ENCODE results near the gene DNAH14. TPM values are rescaled to one million over a fixed set of nuclear protein-coding genes. Genes with fewer than 3 reads are reported as not detected.

DNAH14 gene
- total and polyA plus RNA-seq, 2 of the 13 experiments (the other 11 are each of a cell fraction or from before 2014, with no cell fraction given): 4.5 to 27.5 TPM

DNA sequence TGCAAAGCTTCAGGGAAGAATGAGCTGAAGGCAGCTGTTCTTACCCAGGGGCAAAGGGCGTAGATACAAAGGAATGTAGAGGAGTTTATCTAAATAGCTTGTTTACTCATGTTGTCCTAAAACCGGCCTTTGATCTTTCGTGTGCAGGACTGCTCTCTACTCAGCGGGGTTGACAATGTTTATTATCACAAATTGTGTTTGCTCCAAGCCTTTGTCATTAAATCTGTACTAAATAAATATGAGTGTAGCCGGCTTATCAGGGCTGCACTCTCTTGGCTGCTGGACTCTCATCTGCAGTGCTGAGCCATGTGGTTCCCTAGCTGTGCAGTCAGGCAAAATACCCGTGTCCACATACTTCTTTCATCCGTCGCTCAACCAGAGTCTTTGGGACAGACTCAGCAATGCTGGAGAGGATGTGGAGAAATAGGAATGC lies 299.4 kb downstream of the DNAH14 start (continued):
- TF ChIP-seq SOX6 (IDR thresholded peaks at IDR 0.05): no peak
- peak; percentile 99 for TF ChIP-seq SOX6 (CRISPR knock-in tag; IDR thresholded peaks at IDR 0.05)
- peak; percentile 90 for TF ChIP-seq HNF4G (IDR thresholded peaks at IDR 0.05; ENCODE audit: borderline replicate concordance, low read depth, low read length)
- TF ChIP-seq HNF4G (CRISPR knock-in tag; IDR thresholded peaks at IDR 0.05; ENCODE audit: borderline replicate concordance, low read depth): peak; percentile 82; the same call in 1 of the 2 replicates
- no peak for TF ChIP-seq TEAD2 (CRISPR knock-in tag; IDR thresholded peaks at IDR 0.05)
- no peak for TF ChIP-seq ZHX1 (CRISPR knock-in tag; IDR thresholded peaks at IDR 0.05; ENCODE audit: low read depth)
- peak; percentile 92 for TF ChIP-seq HDAC1 (CRISPR knock-in tag; IDR thresholded peaks at IDR 0.05)
- TF ChIP-seq KLF6 (CRISPR knock-in tag; IDR thresholded peaks at IDR 0.05): no peak
- TF ChIP-seq PCBP1 (IDR thresholded peaks at IDR 0.05; ENCODE audit: borderline replicate concordance, low read depth, low read length): no peak
- peak; percentile 77 for TF ChIP-seq IRF2 (CRISPR knock-in tag; IDR thresholded peaks at IDR 0.05)
- TF ChIP-seq ZNF362 (CRISPR knock-in tag; IDR thresholded peaks at IDR 0.05; ENCODE audit: borderline replicate concordance): no peak
- 0 out of 2 replicates have a peak, but pooled peaks have one; percentile 13 for TF ChIP-seq ZNF644 (CRISPR knock-in tag; IDR thresholded peaks at IDR 0.05; ENCODE audit: low read depth)
- TF ChIP-seq PATZ1 (CRISPR knock-in tag; IDR thresholded peaks at IDR 0.05): peak; percentile 10; the same call in 1 of the 2 replicates
- no peak; the same call in 1 of the 2 replicates for TF ChIP-seq TOPORS (CRISPR knock-in tag; IDR thresholded peaks at IDR 0.05)
- TF ChIP-seq RXRA (CRISPR knock-in tag; IDR thresholded peaks at IDR 0.05): peak; percentile 29; the same call in 1 of the 2 replicates
- TF ChIP-seq, protein P1, sequence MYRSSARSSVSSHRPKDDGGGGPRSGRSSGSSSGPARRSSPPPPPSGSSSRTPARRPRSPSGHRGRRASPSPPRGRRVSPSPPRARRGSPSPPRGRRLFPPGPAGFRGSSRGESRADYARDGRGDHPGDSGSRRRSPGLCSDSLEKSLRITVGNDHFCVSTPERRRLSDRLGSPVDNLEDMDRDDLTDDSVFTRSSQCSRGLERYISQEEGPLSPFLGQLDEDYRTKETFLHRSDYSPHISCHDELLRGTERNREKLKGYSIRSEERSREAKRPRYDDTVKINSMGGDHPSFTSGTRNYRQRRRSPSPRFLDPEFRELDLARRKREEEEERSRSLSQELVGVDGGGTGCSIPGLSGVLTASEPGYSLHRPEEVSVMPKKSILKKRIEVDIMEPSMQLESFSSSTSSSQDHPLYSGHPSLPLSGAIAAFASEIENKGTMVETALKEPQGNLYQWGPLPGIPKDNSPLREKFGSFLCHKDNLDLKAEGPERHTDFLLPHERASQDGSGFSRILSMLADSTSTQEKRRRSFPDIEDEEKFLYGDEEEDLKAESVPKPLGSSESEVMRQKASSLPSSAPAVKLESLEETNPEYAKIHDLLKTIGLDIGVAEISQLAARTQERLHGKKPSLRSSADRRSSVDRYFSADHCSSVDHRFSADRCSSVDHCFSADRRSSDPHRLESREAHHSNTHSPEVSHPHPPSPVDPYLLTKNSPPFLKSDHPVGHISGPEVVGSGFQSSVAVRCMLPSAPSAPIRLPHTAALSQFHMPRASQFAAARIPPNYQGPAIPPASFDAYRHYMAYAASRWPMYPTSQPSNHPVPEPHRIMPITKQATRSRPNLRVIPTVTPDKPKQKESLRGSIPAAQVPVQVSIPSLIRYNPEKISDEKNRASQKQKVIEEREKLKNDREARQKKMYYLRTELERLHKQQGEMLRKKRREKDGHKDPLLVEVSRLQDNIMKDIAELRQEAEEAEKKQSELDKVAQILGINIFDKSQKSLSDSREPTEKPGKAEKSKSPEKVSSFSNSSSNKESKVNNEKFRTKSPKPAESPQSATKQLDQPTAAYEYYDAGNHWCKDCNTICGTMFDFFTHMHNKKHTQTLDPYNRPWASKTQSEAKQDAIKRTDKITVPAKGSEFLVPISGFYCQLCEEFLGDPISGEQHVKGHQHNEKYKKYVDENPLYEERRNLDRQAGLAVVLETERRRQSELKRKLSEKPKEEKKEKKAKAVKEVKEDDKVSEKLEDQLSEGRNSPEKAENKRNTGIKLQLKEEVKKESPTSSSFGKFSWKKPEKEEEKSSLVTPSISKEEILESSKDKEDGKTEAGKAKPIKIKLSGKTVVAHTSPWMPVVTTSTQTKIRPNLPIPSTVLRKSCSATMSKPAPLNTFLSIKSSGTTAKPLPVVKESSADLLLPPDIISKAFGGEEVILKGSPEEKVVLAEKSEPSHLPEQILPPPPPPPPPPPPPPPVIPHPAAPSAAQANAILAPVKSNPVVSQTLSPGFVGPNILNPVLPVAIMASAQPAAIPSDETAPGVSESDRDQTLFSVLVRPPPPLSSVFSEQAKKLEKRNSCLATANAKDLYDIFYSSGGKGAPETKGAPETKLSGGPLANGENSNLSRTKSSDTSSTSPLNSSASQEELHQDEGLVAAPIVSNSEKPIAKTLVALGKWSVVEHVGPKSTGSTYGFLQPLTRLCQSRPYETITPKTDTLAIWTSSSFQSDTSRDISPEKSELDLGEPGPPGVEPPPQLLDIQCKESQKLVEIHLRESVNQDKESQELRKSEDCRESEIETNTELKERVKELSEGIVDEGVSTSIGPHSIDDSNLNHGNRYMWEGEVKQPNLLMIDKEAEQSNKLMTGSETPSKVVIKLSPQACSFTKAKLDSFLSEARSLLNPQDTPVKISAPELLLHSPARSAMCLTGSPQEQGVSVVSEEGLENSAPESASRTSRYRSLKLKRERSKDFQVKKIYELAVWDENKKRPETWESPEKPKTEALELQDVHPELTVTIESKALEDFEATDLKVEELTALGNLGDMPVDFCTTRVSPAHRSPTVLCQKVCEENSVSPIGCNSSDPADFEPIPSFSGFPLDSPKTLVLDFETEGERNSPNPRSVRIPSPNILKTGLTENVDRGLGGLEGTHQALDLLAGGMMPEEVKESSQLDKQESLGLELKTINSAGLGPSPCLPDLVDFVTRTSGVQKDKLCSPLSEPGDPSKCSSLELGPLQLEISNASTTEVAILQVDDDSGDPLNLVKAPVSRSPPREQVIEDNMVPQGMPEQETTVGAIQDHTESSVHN (CRISPR knock-in tag; IDR thresholded peaks at IDR 0.05): no peak
- TF ChIP-seq KLF12 (CRISPR knock-in tag; IDR thresholded peaks at IDR 0.05; ENCODE audit: borderline replicate concordance): peak; percentile 53; the same call in 1 of the 2 replicates
